Erythroblast (primary cell): ENCODE results near the gene RAX.

Source experiments
- GATA1 ChIP-seq: IDR thresholded peaks from 2 replicates; pipeline ENCODE4 v1.6.1; 2011; ENCODE audit warnings: low read depth, mild to moderate bottlenecking, control low read depth, low read length, moderate library complexity
- POLR2A ChIP-seq: IDR thresholded peaks from 2 replicates; pipeline ENCODE4 v1.6.1; 2011; ENCODE audit warnings: mild to moderate bottlenecking, low read length

DNA sequence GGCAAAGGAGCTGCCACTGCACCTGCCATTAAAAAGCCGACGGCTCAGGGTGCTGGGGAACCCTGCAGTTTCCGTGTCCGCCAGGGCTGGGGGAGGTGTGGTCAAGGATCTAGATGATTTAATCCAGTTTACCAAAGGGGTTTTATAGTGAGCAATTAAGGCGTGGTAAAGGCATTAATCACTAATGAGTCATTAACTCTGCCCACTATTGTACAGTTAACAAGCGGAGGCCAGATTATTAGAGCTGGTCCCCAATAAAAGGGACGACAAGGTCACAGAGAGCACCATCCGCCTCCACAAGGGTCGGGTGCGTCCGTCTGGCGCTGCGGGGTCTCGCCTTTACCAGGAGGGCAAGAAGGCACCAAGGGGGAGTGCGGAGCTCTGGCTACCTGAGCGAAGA is 9.6 kb downstream of the RAX start:
- TF ChIP-seq POLR2A (no peak), GATA1 (no peak)
